Ramos (cell line): ENCODE measurements around the gene IL31.
"Not testable (repeated sequence)": the region's sequence is repeated elsewhere in the genome, so short reads cannot be mapped to it uniquely, and the experiment has no call there.

Source experiments
- in situ Hi-C: fragments of 300-500 bp; cut with MboI; formaldehyde crosslinking; loops from one replicate; pipeline ENCODE4 v1.14.3; 2022; ENCODE audit warnings: low sequenced_read_pairs; ENCODE audit not compliant: unreplicated experiment

IL31 gene

GRCh38 chr12:122194804-122195203, 20.8 kb upstream of the IL31 start:
- in situ Hi-C loops, result no loop called here

- in situ Hi-C loops, result no loop called here
These were observed 18.4 kb upstream of the IL31 start for GRCh38 chr12:122192441-122192840.

- in situ Hi-C loops, result no loop called here
These were observed 17.0 kb upstream of the IL31 start for GRCh38 chr12:122190842-122191668.

- in situ Hi-C loops, result no loop called here
These were observed 15.8 kb upstream of the IL31 start for GRCh38 chr12:122189626-122190475.

DNA sequence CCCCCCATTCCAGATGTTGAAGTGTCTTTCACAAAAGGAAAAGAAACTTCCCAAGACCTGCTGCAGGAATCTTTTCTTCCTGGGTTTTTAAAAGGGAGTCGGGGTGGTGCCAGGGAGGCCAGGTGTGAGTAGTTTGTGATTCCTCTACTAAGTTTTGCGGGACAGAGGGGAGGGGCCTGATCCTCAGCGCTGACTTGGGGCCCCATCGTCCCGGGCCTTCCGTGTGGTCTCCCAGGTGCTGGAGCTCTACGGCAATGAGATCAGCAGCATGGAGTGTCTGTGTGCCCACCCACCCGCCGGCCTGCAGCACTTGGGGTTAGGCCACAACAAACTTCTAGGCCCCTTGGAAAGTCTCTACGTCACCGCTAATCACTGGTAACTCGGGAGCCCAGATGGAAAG, 13.4 kb upstream of the IL31 start:
- in situ Hi-C loops, result no loop called here

GRCh38 chr12:122185494-122186082, 11.6 kb upstream of the IL31 start:
- in situ Hi-C loops, result no loop called here

DNA sequence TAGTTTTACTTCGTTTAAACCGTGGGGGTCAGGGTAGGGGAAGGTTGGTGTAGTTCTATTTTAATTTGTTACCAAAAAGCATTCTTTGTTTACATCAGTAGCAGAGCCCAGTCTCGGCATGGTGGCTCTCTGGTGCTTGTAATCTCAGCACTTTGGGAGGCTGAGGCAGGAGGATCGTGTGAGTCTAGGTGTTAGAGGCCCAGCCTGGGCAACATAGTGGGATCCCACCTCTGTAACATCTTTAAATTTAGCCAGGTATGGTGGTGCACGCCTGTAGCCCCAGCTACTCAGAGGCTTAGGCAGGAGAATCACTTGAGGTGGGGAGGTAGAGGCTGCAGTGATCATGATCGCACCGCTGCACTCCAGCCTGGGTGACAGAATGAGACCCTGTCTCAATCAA, 11.1 kb upstream of the IL31 start:
- in situ Hi-C loops, result no loop called here

- in situ Hi-C loops, result no loop called here
These were observed 10.5 kb upstream of the IL31 start for GRCh38 chr12:122184517-122184916.

- in situ Hi-C loops, result no loop called here
These were observed 9.5 kb upstream of the IL31 start for GRCh38 chr12:122183588-122183940.

GRCh38 chr12:122182887-122183587, 9.0 kb upstream of the IL31 start, which contains the start of gene LRRC43:
Gene LRRC43, plus strand, starts transcription at chr12:122183123. Its CDS starts 22 bp downstream, at chr12:122183145.
- in situ Hi-C loops, result no loop called here

- in situ Hi-C loops, result not testable (repeated sequence)
These were observed 2.5 kb upstream of the IL31 start for GRCh38 chr12:122176473-122176872.

- in situ Hi-C loops, result no loop called here
These were observed 1.6 kb downstream of the IL31 start for GRCh38 chr12:122172262-122172939.

DNA sequence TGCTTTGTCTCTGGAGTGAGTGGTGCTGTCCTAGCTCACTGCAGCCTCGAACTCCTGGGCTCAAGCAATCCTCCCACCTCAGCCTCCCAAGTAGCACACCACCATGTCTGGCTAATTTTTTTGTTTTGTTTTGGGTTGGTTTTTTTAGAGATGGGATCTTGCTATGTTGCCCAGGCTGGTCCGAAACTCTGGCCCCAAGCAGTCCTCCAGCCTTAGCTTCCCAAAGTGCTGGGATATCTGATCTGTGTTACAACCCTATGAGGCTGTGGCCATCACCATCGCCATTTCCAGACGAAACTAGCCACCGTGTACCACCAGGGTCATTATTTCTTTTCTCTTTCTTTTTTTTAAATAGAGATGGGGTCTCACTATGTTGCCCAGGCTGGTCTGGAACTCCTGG, 2.6 kb downstream of the IL31 start:
- in situ Hi-C loops, result no loop called here

DNA sequence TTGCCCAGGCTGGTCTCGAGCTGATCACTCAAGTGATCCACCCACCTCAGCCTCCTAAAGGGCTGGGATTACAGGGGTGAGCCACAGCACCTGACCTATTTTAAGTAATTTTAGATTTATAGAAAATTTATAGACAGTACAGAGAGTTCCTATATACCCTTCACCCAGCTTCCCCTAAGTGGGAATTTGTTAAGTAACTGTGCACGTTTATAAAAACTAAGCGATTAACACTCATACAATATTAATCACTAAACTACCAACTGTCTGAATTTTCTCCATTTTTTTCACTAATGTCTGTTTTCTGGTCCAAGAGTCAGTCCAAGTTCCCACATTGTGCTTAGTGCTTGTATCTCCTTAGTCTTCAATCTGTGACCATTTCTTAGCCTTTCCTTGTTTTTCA, 5.5 kb downstream of the IL31 start:
- in situ Hi-C loops, result no loop called here

DNA sequence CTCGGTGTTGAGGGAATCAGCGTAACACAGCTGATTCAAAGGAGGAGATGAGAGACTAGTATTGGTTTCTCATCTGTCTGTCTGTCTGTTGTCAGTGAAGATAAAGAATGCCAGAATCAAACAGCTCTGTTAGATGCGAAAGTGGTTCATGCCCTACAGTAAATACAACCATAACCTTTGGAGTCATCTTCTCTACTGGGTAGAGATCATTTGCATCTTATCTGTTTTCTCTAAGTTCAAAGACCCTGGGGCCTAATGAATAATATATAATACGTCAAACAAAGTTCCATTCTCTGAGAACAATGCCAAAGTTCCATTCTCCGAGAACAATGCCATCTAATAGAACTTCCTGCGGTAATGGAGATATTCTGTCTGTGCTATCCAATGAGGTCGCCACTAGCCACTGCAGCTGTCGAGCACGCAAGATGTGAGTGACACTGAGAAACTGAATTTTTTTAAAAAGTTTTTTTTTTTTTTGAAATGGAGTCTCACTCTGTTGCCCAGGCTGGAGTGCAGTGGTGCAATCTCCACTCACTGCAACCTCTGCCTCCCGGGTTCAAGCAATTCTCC, 6.6 kb downstream of the IL31 start:
- in situ Hi-C loops, result no loop called here

- in situ Hi-C loops, result no loop called here
These were observed 7.3 kb downstream of the IL31 start for GRCh38 chr12:122166422-122167349.

- in situ Hi-C loops, result no loop called here
These were observed 11.0 kb downstream of the IL31 start for GRCh38 chr12:122162976-122163375.

DNA sequence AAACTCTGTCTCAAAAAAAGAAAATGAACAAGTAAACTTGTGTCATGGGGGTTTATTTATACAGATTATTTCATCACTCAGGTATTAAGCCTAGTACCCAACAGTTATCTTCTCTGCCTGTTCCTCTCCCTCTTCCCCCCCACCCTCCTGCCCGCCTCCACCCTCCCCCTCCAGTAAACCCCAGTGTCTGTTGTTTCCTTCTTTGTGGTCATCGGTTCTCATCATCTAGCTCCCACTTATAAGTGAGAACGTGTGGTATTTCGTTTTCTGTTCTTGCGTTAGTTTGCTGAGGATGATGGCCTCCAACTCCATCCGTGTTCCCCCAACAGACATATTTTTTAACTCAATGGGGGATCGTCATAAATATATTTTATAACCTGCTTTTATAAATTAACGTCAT, 12.3 kb downstream of the IL31 start:
- in situ Hi-C loops, result no loop called here

DNA sequence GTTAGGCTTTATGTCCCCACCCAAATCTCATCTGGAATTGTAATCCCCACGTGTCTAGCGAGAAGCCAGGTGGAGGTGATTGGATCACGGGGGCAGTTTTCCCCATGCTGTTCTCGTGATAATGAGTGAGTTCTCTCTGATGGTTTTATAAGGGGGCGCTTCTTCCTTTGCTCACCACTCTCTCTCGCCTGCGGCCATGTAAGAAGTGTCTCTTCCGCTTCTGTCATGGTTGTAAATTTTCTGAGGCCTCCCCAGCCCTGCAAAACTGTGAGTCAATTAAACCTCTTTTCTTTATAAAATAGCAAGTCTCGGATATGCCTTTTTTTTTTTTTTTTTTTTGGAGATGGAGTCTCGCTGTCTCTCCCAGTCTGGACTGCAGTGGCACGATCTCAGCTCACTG, 13.3 kb downstream of the IL31 start:
- in situ Hi-C loops, result no loop called here
